Ishikawa (cell line): ENCODE measurements around the gene RALGPS1.

ENCODE experiments used
- CEBPB ChIP-seq: IDR thresholded peaks from 2 replicates; pipeline ENCODE4 v1.6.1; 2012
- CREB1 ChIP-seq: IDR thresholded peaks from 2 replicates; pipeline ENCODE4 v1.6.1; 2012; ENCODE audit warnings: low read depth
- EGR1 ChIP-seq: IDR thresholded peaks from 2 replicates; pipeline ENCODE4 v1.6.1; 2012
- EP300 ChIP-seq: IDR thresholded peaks from 2 replicates; pipeline ENCODE4 v1.6.1; 2012; ENCODE audit warnings: borderline replicate concordance
- FOXM1 ChIP-seq: IDR thresholded peaks from 2 replicates; pipeline ENCODE4 v1.6.1; 2012; ENCODE audit warnings: low read depth, borderline replicate concordance
- NFIC ChIP-seq: IDR thresholded peaks from 2 replicates; pipeline ENCODE4 v1.6.1; 2012
- RAD21 ChIP-seq: IDR thresholded peaks from 2 replicates; pipeline ENCODE4 v1.6.1; 2012; ENCODE audit warnings: low read depth
- REST ChIP-seq: IDR thresholded peaks from 2 replicates; pipeline ENCODE4 v1.6.1; 2012; ENCODE audit warnings: low read depth, mild to moderate bottlenecking
- TAF1 ChIP-seq: IDR thresholded peaks from 2 replicates; pipeline ENCODE4 v1.6.1; 2012; ENCODE audit warnings: low read depth, mild to moderate bottlenecking
- TCF12 ChIP-seq: IDR thresholded peaks from 2 replicates; pipeline ENCODE4 v1.6.1; 2012; ENCODE audit warnings: low read depth
- TEAD4 ChIP-seq: IDR thresholded peaks from 2 replicates; pipeline ENCODE4 v1.6.1; 2012
- USF1 ChIP-seq: IDR thresholded peaks from 2 replicates; pipeline ENCODE4 v1.6.1; 2012
- YY1 ChIP-seq: IDR thresholded peaks from 2 replicates; pipeline ENCODE4 v1.6.1; 2012; ENCODE audit warnings: low read depth
- ZBTB7A ChIP-seq: IDR thresholded peaks from 2 replicates; pipeline ENCODE4 v1.6.1; 2012; ENCODE audit warnings: low read depth
- TF ChIP-seq, protein P1 (sequence below): IDR thresholded peaks from 2 replicates; pipeline ENCODE4 v1.6.1; 2012

The RALGPS1 gene

GRCh38 chr9:127014216-127014909 is 99.8 kb downstream of the RALGPS1 start:
- TF ChIP-seq USF1 (no peak), REST (no peak), FOXM1 (no peak), YY1 (no peak), EGR1 (no peak), RAD21 (no peak), TEAD4 (no peak), NFIC (no peak), TAF1 (no peak), CREB1 (no peak), ZBTB7A (no peak), CEBPB (no peak), TCF12 (no peak), EP300 (no peak)
- TF ChIP-seq, protein P1, sequence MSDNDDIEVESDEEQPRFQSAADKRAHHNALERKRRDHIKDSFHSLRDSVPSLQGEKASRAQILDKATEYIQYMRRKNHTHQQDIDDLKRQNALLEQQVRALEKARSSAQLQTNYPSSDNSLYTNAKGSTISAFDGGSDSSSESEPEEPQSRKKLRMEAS, result no peak

- TF ChIP-seq NFIC (no peak), TEAD4 (no peak), EGR1 (no peak), FOXM1 (no peak), CREB1 (no peak), REST (no peak), EP300 (no peak), TCF12 (no peak), CEBPB (no peak), RAD21 (no peak), TAF1 (no peak), YY1 (no peak), ZBTB7A (no peak), USF1 (no peak)
- TF ChIP-seq, protein P1, result no peak
Observed at GRCh38 chr9:127014910-127015540, 100.4 kb downstream of the RALGPS1 start.

GRCh38 chr9:127015921-127016512 is 101.4 kb downstream of the RALGPS1 start:
- TF ChIP-seq USF1 (no peak), TAF1 (no peak), ZBTB7A (no peak), RAD21 (no peak), CEBPB (no peak), FOXM1 (no peak), EGR1 (no peak), NFIC (no peak), EP300 (no peak), TEAD4 (no peak), YY1 (no peak), TCF12 (no peak), CREB1 (no peak)
- TF ChIP-seq, protein P1, result no peak

- TF ChIP-seq REST (no peak), YY1 (no peak), FOXM1 (no peak), CREB1 (no peak)
Observed at GRCh38 chr9:127018935-127019334, 104.4 kb downstream of the RALGPS1 start.
